ENCODE data around the gene ASNS.

The ASNS gene

GRCh38 chr7:97842772-97843345 is 29.3 kb downstream of the ASNS start:
- no peak for DNase-seq (ENCODE audit: low read depth in 1 of 2, low spot score in 1 of 2)

GRCh38 chr7:97842006-97842405 is 30.2 kb downstream of the ASNS start:
- DNase-seq (ENCODE audit: low read depth in 1 of 2, low spot score in 1 of 2), result no peak

GRCh38 chr7:97835296-97836138 is 36.7 kb downstream of the ASNS start:
- DNase-seq (ENCODE audit: low read depth in 1 of 2, low spot score in 1 of 2), result peak in 1 of 2 donors; percentile 13

GRCh38 chr7:97819161-97819560 is 53.0 kb downstream of the ASNS start:
- no peak for DNase-seq (ENCODE audit: low read depth in 1 of 2, low spot score in 1 of 2)

- no peak for DNase-seq (ENCODE audit: low read depth in 1 of 2, low spot score in 1 of 2)
Observed at GRCh38 chr7:97818066-97818663, 54.0 kb downstream of the ASNS start.
